HFF-Myc (cell line): ENCODE data around the gene JAK1.

Experiments used
- DNase-seq: peaks from one replicate; pipeline ENCODE4 v3.0.0-alpha.2; 2011; ENCODE audit warnings: low read depth; ENCODE audit errors: extremely low read depth
- H3K4me3 ChIP-seq: replicated peaks from 2 replicates; pipeline ENCODE4 v1.5.1; 2011; ENCODE audit warnings: low read depth, mild to moderate bottlenecking, control low read depth, low read length
- CTCF ChIP-seq: IDR thresholded peaks from 2 replicates; pipeline ENCODE4 v1.5.1; 2012; ENCODE audit warnings: mild to moderate bottlenecking, low read depth, low read length, control low read depth; ENCODE audit errors: missing control alignments

The JAK1 gene

GRCh38 chr1:64893921-64894320 lies 72.4 kb downstream of the JAK1 start:
- DNase-seq: no peak
- H3K4me3 ChIP-seq: no peak overlapping the region
- no peak for TF ChIP-seq CTCF

- DNase-seq: no peak
Observed at GRCh38 chr1:64892576-64893573, 73.5 kb downstream of the JAK1 start.

GRCh38 chr1:64891448-64891825 lies 74.9 kb downstream of the JAK1 start:
- TF ChIP-seq CTCF: no peak

More at GRCh38 chr1:64892576-64893573, 73.5 kb downstream of the JAK1 start:
- H3K4me3 ChIP-seq: no peak overlapping the region
- TF ChIP-seq CTCF: no peak

GRCh38 chr1:64890699-64891447 lies 75.5 kb downstream of the JAK1 start:
- H3K4me3 ChIP-seq: no peak overlapping the region
- no peak for TF ChIP-seq CTCF
- DNase-seq: no peak

More at GRCh38 chr1:64891448-64891825, 74.9 kb downstream of the JAK1 start:
- no peak overlapping the region for H3K4me3 ChIP-seq
- DNase-seq: no peak

GRCh38 chr1:64887689-64888217 lies 78.6 kb downstream of the JAK1 start:
- H3K4me3 ChIP-seq: no peak overlapping the region
- DNase-seq: no peak
- TF ChIP-seq CTCF: no peak

GRCh38 chr1:64886877-64887276 lies 79.5 kb downstream of the JAK1 start:
- DNase-seq: no peak
- H3K4me3 ChIP-seq: no peak overlapping the region
- no peak for TF ChIP-seq CTCF
